GM12878 (cell line): ENCODE results near the gene COL16A1. TPM values are rescaled to one million over a fixed set of nuclear protein-coding genes. Genes with fewer than 3 reads are reported as not detected.

Experiments used
- ATAC-seq: fragments of 200-7000 bp; cut with Tn5 transposase; 3 replicates; pipeline ENCODE4 v1.9.1; 2020; ENCODE audit warnings: mild to moderate bottlenecking, moderate library complexity
- BruUV-seq: library from RNA; stranded (reverse); fragments of 400-500 nt; replicated peaks from 2 replicates; lab custom pipeline; 2021; lab: Mats Ljungman, UMichigan
- CTCF ChIA-PET: fragments of 300-600 bp; sonication (Branson Sonifier 250); formaldehyde crosslinking; extraction: SDS; loops from one replicate; lab custom pipeline; 2021; ENCODE audit warnings: inconsistent platforms; lab: Yijun Ruan, JAX
- POLR2A ChIA-PET: fragments of 350-600 bp; formaldehyde crosslinking; extraction: SDS; loops from one replicate; lab custom pipeline; 2021; ENCODE audit warnings: inconsistent platforms; lab: Charles Lee
- RAD21 ChIA-PET: fragments of 300-600 bp; sonication (Branson Sonifier 250); formaldehyde crosslinking; loops from one replicate; lab custom pipeline; 2023; ENCODE audit warnings: antibody characterized with exemption; ENCODE audit not compliant: unreplicated experiment; lab: Charles Lee
- SMC1A ChIA-PET: fragments of 300-600 bp; sonication (Branson Sonifier 250); formaldehyde crosslinking; loops from one replicate; lab custom pipeline; 2023; ENCODE audit not compliant: unreplicated experiment, uncharacterized antibody; lab: Charles Lee
- DNase-seq: peaks from one replicate; pipeline ENCODE4 v3.0.0-alpha.2; 2011; ENCODE audit warnings: low read depth, low spot score
- FAIRE-seq: peaks from 3 replicates; lab custom pipeline; 2011; peaks lifted over from hg19 to GRCh38; lab: Jason Lieb, UNC
- H2AFZ ChIP-seq: 2 replicates; pipeline ENCODE4 v1.6.0; 2011; ENCODE audit warnings: low read depth, low read length, control low read depth; ENCODE audit not compliant: control insufficient read depth
- H3K27ac ChIP-seq: 2 replicates; pipeline ENCODE4 v1.5.1; 2011; ENCODE audit warnings: control low read depth; ENCODE audit not compliant: control insufficient read depth, insufficient read depth
- H3K27me3 ChIP-seq, 2 experiments: replicated peaks in 1 of 2; 2 replicates each; pipeline versions ENCODE4 v1.6.0 to v1.6.1; 2011; ENCODE audit warnings: low read length in 1 of 2; ENCODE audit not compliant: control insufficient read depth in 2 of 2, insufficient read depth in 2 of 2
- H3K36me3 ChIP-seq, 2 experiments: 2 replicates each; pipeline ENCODE4 v1.5.1; 2011; ENCODE audit warnings: low read length in 1 of 2; ENCODE audit not compliant: control insufficient read depth in 2 of 2, insufficient read depth in 2 of 2
- H3K4me1 ChIP-seq: 2 replicates; pipeline ENCODE4 v1.6.1; 2011; ENCODE audit warnings: mild to moderate bottlenecking, low read length, moderate library complexity, mixed read lengths; ENCODE audit not compliant: control insufficient read depth, insufficient read depth
- H3K4me2 ChIP-seq: 2 replicates; pipeline ENCODE4 v1.6.0; 2011; ENCODE audit warnings: control low read depth; ENCODE audit not compliant: control insufficient read depth, insufficient read depth
- H3K4me3 ChIP-seq: fragments of 200-600 bp; sonication (generic); 2 replicates; pipeline ENCODE4 v1.5.1; 2016
- H3K79me2 ChIP-seq: 2 replicates; pipeline ENCODE4 v1.6.0; 2011; ENCODE audit warnings: low read length; ENCODE audit not compliant: control insufficient read depth, insufficient read depth
- H3K9ac ChIP-seq: 2 replicates; pipeline ENCODE4 v1.8.0; 2011; ENCODE audit warnings: low read length, control low read depth, mixed read lengths; ENCODE audit not compliant: control insufficient read depth, insufficient read depth
- H3K9me3 ChIP-seq: replicated peaks from 3 replicates; pipeline ENCODE4 v1.5.1; 2011; ENCODE audit warnings: mild to moderate bottlenecking, low read length; ENCODE audit not compliant: control insufficient read depth, insufficient read depth
- H4K20me1 ChIP-seq: 2 replicates; pipeline ENCODE4 v1.6.0; 2011; ENCODE audit not compliant: control insufficient read depth, insufficient read depth
- E2F8 ChIP-seq: fragments of 450-650 bp; IDR thresholded peaks from 2 replicates; pipeline ENCODE4 v1.6.1; 2018; ENCODE audit warnings: mild to moderate bottlenecking, low read depth, moderate library complexity; ENCODE audit not compliant: partially characterized antibody
- SIN3A ChIP-seq: IDR thresholded peaks from 2 replicates; pipeline ENCODE4 v1.6.1; 2012; ENCODE audit warnings: low read depth, low read length, improper control_type of control experiment
- USF1 ChIP-seq: IDR thresholded peaks from 2 replicates; pipeline ENCODE4 v1.6.1; 2011; ENCODE audit warnings: borderline replicate concordance, low read depth, mild to moderate bottlenecking, moderate library complexity, mixed read lengths, low read length; ENCODE audit not compliant: insufficient read depth; ENCODE audit errors: extremely low read length
- ZBTB40 ChIP-seq: fragments of 450-650 bp; IDR thresholded peaks from 2 replicates; pipeline ENCODE4 v1.6.1; 2016; ENCODE audit warnings: mild to moderate bottlenecking, moderate library complexity, borderline replicate concordance
- WGBS: methylation state at CpG from one replicate; pipeline ENCODE4 v1.1.6; 2016; ENCODE audit warnings: low lambda C conversion rate; ENCODE audit not compliant: insufficient replicate concordance, insufficient coverage; ENCODE audit errors: missing lambda C conversion rate; 5-methylcytosine and 5-hydroxymethylcytosine counted together
- in situ Hi-C: fragments of 300-500 bp; cut with MboI; formaldehyde crosslinking; loops from 9 replicates; pipeline ENCODE4 v1.14.3; 2018; ENCODE audit warnings: mixed read lengths
- intact Hi-C: fragments of 100-400 bp; cut with micrococcal nuclease; formaldehyde crosslinking; loops from one replicate; pipeline ENCODE4 v1.14.2; 2022; ENCODE audit not compliant: unreplicated experiment
- polyA plus RNA-seq, 11 experiments: library from polyadenylated mRNA; depleted of rRNA in 4 of 11; unstranded in 6 of 11; stranded (reverse) in 5 of 11; fragments of >200 nt; fragmentation: Nextera tagmentation in 4 of 11; fragmentation: Illumina TruSeq in 1 of 11; extraction: Ambion mirVana in 4 of 11; extraction: Trizol in 1 of 11; gene quantifications; 1 replicate in 1 of 11; 2 replicates in 10 of 11; pipeline versions ENCODE4 v1.2.1 to v1.2.3, GENCODE V29; 2011 to 2016; ENCODE audit warnings: inconsistent platforms in 2 of 11, missing spikeins in 2 of 11, low read depth in 1 of 11
- total RNA-seq, 4 experiments: library from RNA; depleted of rRNA in 3 of 4; stranded (reverse); fragments of >200 nt in 3 of 4; fragmentation: Illumina TruSeq in 1 of 4; extraction: Trizol in 1 of 4; gene quantifications; 2 replicates each; pipeline versions ENCODE4 v1.2.1 to v1.2.3, GENCODE V29; 2013 to 2021

The COL16A1 gene
- total and polyA plus RNA-seq, 10 of the 15 experiments (the other 5 are each of a cell fraction or from before 2014, with no cell fraction given): 0.02 to 3.7 (median 0.59) TPM

GRCh38 chr1:31668303-31668883 is 35.4 kb downstream of the COL16A1 start:
- ChIA-PET CTCF (interaction anchor here (1.1 to 4.4 kb wide), 3 partner anchors 17 to 121 kb away, joined by 3 to 41 read pairs (median 5); no protein-coding TSS in a partner anchor), POLR2A (interaction anchor here (0.6 kb wide), 1 partner anchor 37 kb away, joined by 4 read pairs; no protein-coding TSS in a partner anchor), SMC1A (interaction anchor here (5.7 kb wide), 1 partner anchor 37 kb away, joined by 51 read pairs; the partner anchor contains the start of gene COL16A1), RAD21 (no interaction called here)
- in situ Hi-C loops: loop anchor here (5.0 kb wide), 1 partner anchor 39 kb away; no protein-coding TSS in a partner anchor
- H3K79me2 ChIP-seq: no peaks in the 10 kb centered on the region
- DNase-seq (no peak), FAIRE-seq (no peak), ATAC-seq (no peak)
- H3K9me3 ChIP-seq: no peaks in the 10 kb centered on the region
- no peaks in the 10 kb centered on the region for H3K27me3 ChIP-seq
- no peaks in the 10 kb centered on the region for H3K36me3 ChIP-seq
- no peak overlapping the region for H3K4me2 ChIP-seq
- no peak overlapping the region for H3K9ac ChIP-seq
- H3K27ac ChIP-seq: no peak overlapping the region
- no peak overlapping the region for H2AFZ ChIP-seq
- TF ChIP-seq USF1 (no peak), SIN3A (no peak)
- H4K20me1 ChIP-seq: no peaks in the 10 kb centered on the region
- no TSS peak for BruUV-seq
- no peaks in the 10 kb centered on the region for H3K4me1 ChIP-seq
- intact Hi-C loops: loop anchor here (10.0 kb wide), 1 partner anchor 396 kb away; no protein-coding TSS in a partner anchor
- no peak overlapping the region for H3K4me3 ChIP-seq
- WGBS: 28% methylated on average over 10 of the region's 11 CpGs

- ATAC-seq (no peak), DNase-seq (no peak), FAIRE-seq (no peak)
- BruUV-seq: no TSS peak
- H3K4me3 ChIP-seq: no peak overlapping the region
- in situ Hi-C loops (loop anchor here (5.0 kb wide), 1 partner anchor 40 kb away; no protein-coding TSS in a partner anchor), intact Hi-C loops (loop anchor here (10.0 kb wide), 1 partner anchor 398 kb away; no protein-coding TSS in a partner anchor)
- ChIA-PET POLR2A (no interaction called here), SMC1A (interaction anchor here (1.3 to 5.7 kb wide), 7 partner anchors 21 to 122 kb away, joined by 3 to 51 read pairs (median 14); partner anchors contain the start of gene COL16A1), CTCF (interaction anchor here (0.6 to 7.0 kb wide), 15 partner anchors 15 to 396 kb away, joined by 3 to 90 read pairs (median 4); partner anchors contain the start of gene COL16A1), RAD21 (interaction anchor here (1.2 to 4.5 kb wide), 6 partner anchors 37 to 122 kb away, joined by 4 to 62 read pairs (median 17); partner anchors contain the start of gene COL16A1)
- H3K4me2 ChIP-seq: no peak overlapping the region
- no peaks in the 10 kb centered on the region for H3K79me2 ChIP-seq
- no peaks in the 10 kb centered on the region for H3K4me1 ChIP-seq
- no peak overlapping the region for H3K9ac ChIP-seq
- H3K27me3 ChIP-seq: no peaks in the 10 kb centered on the region; a peak in 1 of 4 replicates
- no peak overlapping the region for H2AFZ ChIP-seq
- WGBS: 59% methylated on average over 19 of the region's 19 CpGs
- H4K20me1 ChIP-seq: no peaks in the 10 kb centered on the region
- H3K27ac ChIP-seq: no peak overlapping the region
- H3K36me3 ChIP-seq: no peaks in the 10 kb centered on the region
- no peaks in the 10 kb centered on the region for H3K9me3 ChIP-seq
- no peak for TF ChIP-seq ZBTB40
- TF ChIP-seq E2F8: no peak
Observed at GRCh38 chr1:31667065-31667785, 36.6 kb downstream of the COL16A1 start.
